Sigmoid colon (tissue), 4 donors: ENCODE results near the gene VCAN.

Experiments
- CTCF ChIP-seq, 4 experiments: fragments of 450-650 bp in 3 of 4; fragments of 200-600 bp in 1 of 4; IDR thresholded peaks; one replicate each; pipeline ENCODE4 v1.5.1; 2016 to 2019; ENCODE audit warnings: antibody characterized with exemption in 4 of 4, mild to moderate bottlenecking in 3 of 4, moderate library complexity in 2 of 4
- EP300 ChIP-seq, 4 donors: sonication (generic); formaldehyde crosslinking; IDR thresholded peaks; one replicate each; pipeline ENCODE4 v1.6.1; 2017; ENCODE audit warnings: antibody characterized with exemption in 4 of 4
- POLR2A ChIP-seq, 2 donors: fragments of 450-650 bp; IDR thresholded peaks; one replicate each; pipeline ENCODE4 v1.6.1; 2016; ENCODE audit warnings: antibody characterized with exemption in 2 of 2, mild to moderate bottlenecking in 2 of 2, moderate library complexity in 2 of 2
- POLR2AphosphoS5 ChIP-seq, 4 donors: sonication (generic); formaldehyde crosslinking; IDR thresholded peaks; one replicate each; pipeline ENCODE4 v1.6.1; 2017; ENCODE audit warnings: antibody characterized with exemption in 4 of 4

DNA sequence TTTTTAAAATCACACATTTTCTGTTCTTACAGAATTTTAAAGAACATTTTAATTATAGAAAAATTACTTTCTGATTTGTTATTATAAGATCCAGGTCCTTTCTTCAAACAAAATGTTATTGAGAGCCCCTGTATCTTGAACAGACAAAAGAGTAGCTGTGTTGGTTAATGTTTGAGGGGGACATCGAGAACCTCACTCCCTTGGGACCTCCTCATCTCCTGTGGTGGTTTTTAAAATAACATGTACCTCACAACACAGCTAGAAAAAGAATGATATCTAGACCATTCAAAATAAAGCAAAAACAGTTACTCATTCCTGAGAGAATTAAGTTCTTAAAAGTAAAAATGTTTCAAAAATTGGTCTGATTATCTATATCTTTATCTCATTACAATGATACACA lies 54.7 kb downstream of the VCAN start:
- no peak for TF ChIP-seq POLR2AphosphoS5 (IDR thresholded peaks at IDR 0.05)
- no peak for TF ChIP-seq CTCF (IDR thresholded peaks at IDR 0.05)
- TF ChIP-seq POLR2A (IDR thresholded peaks at IDR 0.05): no peak
- no peak for TF ChIP-seq EP300 (IDR thresholded peaks at IDR 0.05)
